Progenitor cell of endocrine pancreas (in vitro differentiated cells): ENCODE results near the gene PTPN5. TPM values are rescaled to one million over a fixed set of nuclear protein-coding genes. Genes with fewer than 3 reads are reported as not detected.
A peak's percentile ranks its signal among the peaks of the same experiment; 100 is the strongest.

ENCODE experiments used
- DNase-seq: peaks from one replicate; pipeline ENCODE4 v3.0.0; 2021; ENCODE audit warnings: low spot score; ENCODE audit not compliant: unreplicated experiment
- H3K27ac Mint-ChIP-seq: 2 replicates; pipeline ENCODE4 v1.8.0; 2021; ENCODE audit warnings: mild to moderate bottlenecking, moderate library complexity, mixed read lengths
- H3K27me3 Mint-ChIP-seq: 2 replicates; pipeline ENCODE4 v1.8.0; 2021; ENCODE audit warnings: mixed read lengths
- H3K36me3 Mint-ChIP-seq: 2 replicates; pipeline ENCODE4 v1.8.0; 2022; ENCODE audit warnings: mixed read lengths; ENCODE audit not compliant: insufficient read depth
- H3K4me1 Mint-ChIP-seq: 2 replicates; pipeline ENCODE4 v1.8.0; 2021; ENCODE audit warnings: low read depth, mixed read lengths
- H3K4me3 Mint-ChIP-seq: 2 replicates; pipeline ENCODE4 v1.8.0; 2021; ENCODE audit warnings: low read depth, mild to moderate bottlenecking, moderate library complexity, mixed read lengths
- H3K9me3 Mint-ChIP-seq: 2 replicates; pipeline ENCODE4 v1.8.0; 2021; ENCODE audit warnings: low read depth, mixed read lengths
- total RNA-seq: library from RNA; stranded (reverse); gene quantifications from 2 replicates; pipeline ENCODE4 v1.2.1, GENCODE V29; 2021
- TF ChIP-seq, protein P1 (sequence below): fragments of 200-600 bp; sonication (generic); IDR thresholded peaks from one replicate; pipeline ENCODE4 v1.5.0; 2021; ENCODE audit warnings: antibody characterized with exemption, mild to moderate bottlenecking; ENCODE audit not compliant: unreplicated experiment

The PTPN5 gene
- total RNA-seq, 1 donor from 2014 or later = 12.6 TPM

DNA sequence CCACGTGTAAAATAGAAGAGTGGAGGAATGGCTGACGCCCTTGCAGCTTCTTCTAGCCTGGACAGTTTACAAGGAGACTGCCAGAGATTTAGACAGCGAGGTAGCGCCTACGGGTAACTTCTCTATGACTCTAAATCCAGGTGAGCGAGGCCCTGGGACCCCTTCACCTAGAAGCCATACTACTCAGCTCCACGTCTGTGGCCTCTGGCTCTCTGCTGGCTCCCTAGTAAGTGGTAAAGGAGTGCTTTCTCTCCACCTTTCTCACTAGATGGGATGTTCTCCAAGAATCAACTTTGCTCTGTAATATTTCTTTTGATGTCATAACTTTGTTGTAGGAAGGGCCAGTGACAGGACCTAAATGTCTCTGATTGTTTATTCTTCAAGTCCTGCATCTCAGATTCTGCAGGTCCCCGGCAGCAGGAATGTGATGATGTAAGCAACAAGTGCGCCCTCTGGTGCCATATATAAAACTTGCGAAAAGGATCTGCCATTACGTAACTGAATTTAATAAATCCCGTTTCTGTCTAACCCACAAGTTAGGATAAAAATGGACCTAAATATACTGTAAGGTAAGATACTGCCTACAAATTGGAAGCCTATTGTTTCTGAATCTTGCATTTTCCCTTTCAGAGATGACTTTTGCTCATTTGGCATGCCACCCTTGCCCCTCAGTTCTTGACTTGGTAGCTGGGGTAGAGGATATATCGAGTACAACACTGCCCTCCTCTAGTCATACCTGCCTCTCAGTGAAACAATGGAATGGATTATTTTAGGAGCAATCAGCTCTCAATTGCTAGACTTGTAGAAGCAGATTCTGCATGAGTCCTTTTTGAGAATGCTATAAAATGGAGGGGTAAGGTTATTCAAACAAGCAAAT is 11.0 kb upstream of the PTPN5 start:
- peaks cover 22% of the 10 kb centered on the region for H3K27me3 Mint-ChIP-seq

DNA sequence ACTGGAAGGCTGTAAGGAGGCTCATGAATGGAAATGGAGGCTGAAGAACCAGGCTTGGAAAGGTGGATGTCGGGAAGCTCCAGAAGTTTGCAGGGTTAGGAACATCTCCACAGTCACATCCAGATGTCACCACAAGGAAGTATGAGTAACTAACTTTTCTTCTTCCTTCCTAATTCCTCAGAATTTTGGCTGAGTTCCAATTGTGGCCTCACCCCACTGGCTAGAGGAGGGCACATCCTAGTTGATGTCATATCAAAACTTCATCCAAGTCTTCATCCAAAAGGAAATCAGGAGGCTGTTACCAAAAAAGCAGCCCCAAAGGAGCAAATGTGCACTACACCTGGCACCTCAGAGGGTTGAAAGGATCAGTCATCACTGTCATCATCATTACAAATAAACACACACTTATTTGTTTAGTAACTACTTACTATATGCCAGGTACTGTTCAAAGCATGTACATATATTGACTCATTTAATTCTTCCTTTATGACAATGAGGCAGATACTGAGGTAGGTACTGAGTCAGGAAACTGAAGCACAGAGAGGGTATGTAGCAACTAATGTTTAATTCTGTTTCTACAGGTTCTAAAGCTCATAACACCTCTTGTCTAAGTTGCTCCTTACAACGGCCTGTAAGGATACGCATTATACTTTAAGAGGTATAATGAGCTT is 7.3 kb upstream of the PTPN5 start:
- peaks cover 39% of the 10 kb centered on the region for H3K27me3 Mint-ChIP-seq
- no peaks in the 10 kb centered on the region for H3K9me3 Mint-ChIP-seq
- no peak for DNase-seq
- no peaks in the 10 kb centered on the region for H3K36me3 Mint-ChIP-seq
- H3K4me3 Mint-ChIP-seq = no peak overlapping the region
- peaks cover 4% of the 10 kb centered on the region for H3K4me1 Mint-ChIP-seq
- TF ChIP-seq, protein P1, sequence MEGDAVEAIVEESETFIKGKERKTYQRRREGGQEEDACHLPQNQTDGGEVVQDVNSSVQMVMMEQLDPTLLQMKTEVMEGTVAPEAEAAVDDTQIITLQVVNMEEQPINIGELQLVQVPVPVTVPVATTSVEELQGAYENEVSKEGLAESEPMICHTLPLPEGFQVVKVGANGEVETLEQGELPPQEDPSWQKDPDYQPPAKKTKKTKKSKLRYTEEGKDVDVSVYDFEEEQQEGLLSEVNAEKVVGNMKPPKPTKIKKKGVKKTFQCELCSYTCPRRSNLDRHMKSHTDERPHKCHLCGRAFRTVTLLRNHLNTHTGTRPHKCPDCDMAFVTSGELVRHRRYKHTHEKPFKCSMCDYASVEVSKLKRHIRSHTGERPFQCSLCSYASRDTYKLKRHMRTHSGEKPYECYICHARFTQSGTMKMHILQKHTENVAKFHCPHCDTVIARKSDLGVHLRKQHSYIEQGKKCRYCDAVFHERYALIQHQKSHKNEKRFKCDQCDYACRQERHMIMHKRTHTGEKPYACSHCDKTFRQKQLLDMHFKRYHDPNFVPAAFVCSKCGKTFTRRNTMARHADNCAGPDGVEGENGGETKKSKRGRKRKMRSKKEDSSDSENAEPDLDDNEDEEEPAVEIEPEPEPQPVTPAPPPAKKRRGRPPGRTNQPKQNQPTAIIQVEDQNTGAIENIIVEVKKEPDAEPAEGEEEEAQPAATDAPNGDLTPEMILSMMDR = no peak
- H3K27ac Mint-ChIP-seq = no peak overlapping the region

More for the DNA sequence above, 11.0 kb upstream of the PTPN5 start:
- Mint-ChIP-seq H3K27ac (no peak overlapping the region), H3K4me1 (peaks cover 5% of the 10 kb centered on the region), H3K4me3 (no peak overlapping the region), H3K9me3 (no peaks in the 10 kb centered on the region), H3K36me3 (no peaks in the 10 kb centered on the region)
- no peak for DNase-seq
- TF ChIP-seq, protein P1 = peak; percentile 77

DNA sequence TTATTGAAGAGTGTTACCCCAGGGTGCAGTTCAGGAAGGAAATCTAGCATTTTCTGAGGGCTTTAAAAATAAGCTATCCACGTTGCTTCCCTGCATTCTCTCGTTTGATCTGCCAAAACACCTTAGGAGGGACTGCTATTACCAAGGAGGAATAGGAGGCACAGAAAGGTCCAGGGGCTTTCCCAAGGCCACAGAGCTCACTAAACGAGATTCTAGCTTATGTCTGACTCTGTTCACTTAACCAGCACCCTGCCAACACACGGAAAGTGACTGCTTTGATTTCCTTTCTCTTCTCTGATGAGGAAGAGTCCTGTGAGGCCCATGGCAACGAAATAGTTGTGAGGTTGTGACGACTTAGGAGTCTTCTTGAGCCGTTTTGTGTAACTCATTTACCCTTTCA is 3.4 kb upstream of the PTPN5 start:
- Mint-ChIP-seq H3K4me3 (no peak overlapping the region), H3K27ac (no peak overlapping the region), H3K27me3 (peaks cover 50% of the 10 kb centered on the region), H3K4me1 (peaks cover 9% of the 10 kb centered on the region), H3K36me3 (no peaks in the 10 kb centered on the region), H3K9me3 (no peaks in the 10 kb centered on the region)
- TF ChIP-seq, protein P1 = no peak
- no peak for DNase-seq

DNA sequence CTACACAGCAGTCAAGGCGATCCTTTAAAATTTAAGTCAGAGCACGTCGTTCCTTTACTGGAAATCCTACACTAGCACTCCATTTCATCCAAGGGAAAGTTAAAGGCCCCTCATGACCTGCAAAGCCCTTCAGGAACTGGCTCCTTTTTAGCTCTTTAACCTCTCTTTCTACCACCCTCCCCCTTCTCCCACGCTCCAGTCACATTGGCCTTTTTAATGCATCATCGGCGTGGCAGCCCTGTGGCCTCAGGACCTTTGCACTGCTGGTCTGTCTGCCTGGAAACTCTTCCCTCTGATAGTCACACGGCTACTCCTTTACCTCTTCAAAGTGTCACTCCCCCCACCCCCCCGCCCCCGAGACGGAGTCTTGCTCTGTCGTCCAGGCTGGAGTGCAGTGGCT is 1.2 kb upstream of the PTPN5 start:
- no peaks in the 10 kb centered on the region for H3K36me3 Mint-ChIP-seq
- peak overlapping the region; percentile 86 for H3K27ac Mint-ChIP-seq
- no peaks in the 10 kb centered on the region for H3K9me3 Mint-ChIP-seq
- H3K4me3 Mint-ChIP-seq = peak overlapping the region; percentile 84
- H3K4me1 Mint-ChIP-seq = peaks cover 9% of the 10 kb centered on the region
- peaks cover 60% of the 10 kb centered on the region for H3K27me3 Mint-ChIP-seq
- no peak for DNase-seq
- TF ChIP-seq, protein P1 = no peak

DNA sequence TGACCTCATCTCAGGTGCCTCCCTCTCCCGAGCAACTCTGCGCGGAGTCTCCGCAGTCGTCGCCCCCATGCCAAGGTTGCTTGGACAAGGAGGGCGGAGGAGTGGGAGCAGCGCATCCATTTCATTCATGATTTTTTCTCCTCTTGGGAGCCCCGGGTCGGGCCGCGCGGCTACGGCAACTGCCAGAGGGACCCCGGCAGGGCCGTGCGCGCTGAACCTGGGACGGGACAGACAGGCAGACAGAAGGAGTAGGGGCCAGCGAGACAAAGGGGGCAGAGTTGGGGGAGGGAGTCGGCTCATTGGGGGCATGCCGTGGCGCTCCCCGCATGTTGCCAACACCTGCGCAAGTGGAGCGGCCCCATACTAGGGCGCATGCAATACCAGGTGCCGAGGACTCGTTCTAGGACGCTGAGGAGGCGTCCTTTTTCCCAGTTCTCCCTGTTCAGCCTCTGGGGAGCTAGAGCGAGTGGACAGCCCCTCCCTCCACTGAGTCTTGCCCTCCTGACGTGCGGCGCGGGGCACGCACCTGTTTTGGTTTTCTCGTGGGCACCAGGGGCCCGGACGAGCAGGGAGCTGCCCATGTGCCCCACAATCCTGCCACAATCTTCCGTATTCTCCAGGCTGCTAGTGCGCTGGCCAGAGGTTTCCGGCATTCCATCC is 501 bp upstream of the PTPN5 start:
- no peak for DNase-seq
- TF ChIP-seq, protein P1 = no peak
- Mint-ChIP-seq H3K27ac (peak overlapping the region; percentile 86), H3K27me3 (peaks cover 54% of the 10 kb centered on the region), H3K4me3 (peak overlapping the region; percentile 84), H3K9me3 (no peaks in the 10 kb centered on the region), H3K4me1 (peaks cover 9% of the 10 kb centered on the region), H3K36me3 (no peaks in the 10 kb centered on the region)
